ENCODE measurements around the gene GEMIN7. TPM values are rescaled to one million over a fixed set of nuclear protein-coding genes. Genes with fewer than 3 reads are reported as not detected.

The GEMIN7 gene
- total RNA-seq, 1 experiment from 2014 or later, result 23.5 TPM

DNA sequence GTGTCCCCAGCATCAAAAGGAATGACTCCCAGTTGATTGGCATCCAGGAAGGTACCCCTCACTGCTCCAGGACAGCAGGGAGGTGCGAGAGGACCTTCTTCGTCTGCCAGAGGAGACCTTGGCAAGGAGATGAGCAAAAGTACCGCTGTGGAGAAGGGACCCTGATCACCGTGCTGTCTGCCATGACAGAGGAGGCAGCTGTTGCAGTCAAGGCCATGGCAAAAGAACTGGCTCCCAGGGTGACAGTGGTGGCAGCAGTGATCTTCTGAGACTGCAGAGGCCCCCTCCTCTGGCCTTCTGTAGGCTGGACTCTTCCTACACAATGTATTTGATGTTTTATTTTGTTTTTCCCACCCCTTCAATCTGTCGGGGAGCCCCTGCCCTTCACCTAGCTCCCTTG, 49.7 kb downstream of the GEMIN7 start:
- no peak for DNase-seq (ENCODE audit: low spot score)

DNA sequence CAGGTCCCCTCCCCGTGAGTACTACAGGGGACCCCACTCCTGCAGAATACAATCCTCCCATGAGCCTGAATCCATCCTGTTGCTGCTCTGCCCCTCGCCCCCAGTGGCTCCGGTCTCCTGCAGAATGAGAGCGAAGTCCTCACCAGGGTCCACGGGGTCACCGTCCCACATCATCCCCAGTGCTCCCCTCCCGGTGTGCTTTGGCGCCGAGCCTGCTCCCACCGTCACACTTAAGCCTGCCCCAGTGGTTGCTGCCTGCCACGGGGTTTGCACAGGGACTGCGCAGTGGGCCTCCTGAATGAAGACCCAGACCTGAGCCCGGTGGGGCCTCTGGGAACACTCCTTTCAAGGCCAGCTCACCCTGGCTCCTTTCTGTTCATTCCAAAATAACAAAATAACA, 51.2 kb downstream of the GEMIN7 start:
- no peak for DNase-seq (ENCODE audit: low spot score)

DNA sequence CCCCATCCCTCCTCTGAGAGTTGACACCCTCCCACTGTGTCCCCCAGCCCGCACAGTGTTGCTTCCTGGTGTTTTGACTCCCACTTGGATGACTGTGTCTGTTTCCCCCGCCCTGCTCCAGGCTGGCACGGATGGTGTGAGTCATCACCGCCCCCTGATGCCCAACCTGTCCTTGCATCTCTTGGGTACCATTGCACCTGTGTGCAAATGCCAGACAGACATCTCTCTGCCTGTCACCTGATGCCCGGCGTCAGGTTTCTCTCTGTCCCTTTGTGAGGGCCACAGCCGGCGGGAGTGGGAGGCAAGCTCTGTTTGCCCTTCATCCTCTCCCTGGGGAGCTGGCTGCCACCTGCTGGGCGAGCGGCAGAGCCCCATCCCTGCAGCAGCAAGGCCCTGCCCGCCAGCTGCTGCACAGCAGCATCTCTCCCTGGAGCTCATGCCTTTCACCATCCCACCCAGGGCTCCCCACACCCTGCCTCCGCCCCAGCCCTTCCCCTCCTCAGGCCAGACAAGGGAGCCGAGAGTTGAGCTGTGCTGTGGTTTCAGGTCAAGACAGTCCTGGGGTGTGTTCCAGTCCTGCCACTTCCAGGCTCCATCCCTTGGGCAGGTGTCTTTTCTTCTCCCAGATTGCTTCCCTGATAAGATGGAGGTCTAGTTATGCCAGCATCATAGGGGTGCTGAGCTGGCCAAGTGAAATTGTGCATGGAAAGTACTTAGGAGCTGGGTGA, 52.0 kb downstream of the GEMIN7 start:
- no peak for DNase-seq (ENCODE audit: low spot score)

DNA sequence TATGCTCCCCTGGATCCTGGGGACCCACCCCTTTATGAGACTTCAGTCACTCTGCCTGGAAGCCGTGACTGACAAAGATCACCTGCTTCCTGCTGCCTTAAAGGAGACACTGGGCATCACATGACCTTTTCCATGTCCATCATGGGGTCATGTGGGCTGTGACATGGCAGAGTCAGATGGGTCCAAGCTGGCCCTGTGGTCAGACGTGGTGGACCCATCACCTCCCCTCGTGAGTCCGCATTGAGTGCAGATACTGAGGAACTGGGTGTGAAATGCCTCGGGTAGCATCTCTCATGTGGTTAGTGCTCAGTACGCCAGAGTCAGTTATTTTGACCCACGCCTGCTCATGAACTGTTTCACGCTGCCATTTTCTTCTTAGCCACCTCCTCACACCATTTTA, 54.6 kb downstream of the GEMIN7 start:
- no peak for DNase-seq (ENCODE audit: low spot score)

DNA sequence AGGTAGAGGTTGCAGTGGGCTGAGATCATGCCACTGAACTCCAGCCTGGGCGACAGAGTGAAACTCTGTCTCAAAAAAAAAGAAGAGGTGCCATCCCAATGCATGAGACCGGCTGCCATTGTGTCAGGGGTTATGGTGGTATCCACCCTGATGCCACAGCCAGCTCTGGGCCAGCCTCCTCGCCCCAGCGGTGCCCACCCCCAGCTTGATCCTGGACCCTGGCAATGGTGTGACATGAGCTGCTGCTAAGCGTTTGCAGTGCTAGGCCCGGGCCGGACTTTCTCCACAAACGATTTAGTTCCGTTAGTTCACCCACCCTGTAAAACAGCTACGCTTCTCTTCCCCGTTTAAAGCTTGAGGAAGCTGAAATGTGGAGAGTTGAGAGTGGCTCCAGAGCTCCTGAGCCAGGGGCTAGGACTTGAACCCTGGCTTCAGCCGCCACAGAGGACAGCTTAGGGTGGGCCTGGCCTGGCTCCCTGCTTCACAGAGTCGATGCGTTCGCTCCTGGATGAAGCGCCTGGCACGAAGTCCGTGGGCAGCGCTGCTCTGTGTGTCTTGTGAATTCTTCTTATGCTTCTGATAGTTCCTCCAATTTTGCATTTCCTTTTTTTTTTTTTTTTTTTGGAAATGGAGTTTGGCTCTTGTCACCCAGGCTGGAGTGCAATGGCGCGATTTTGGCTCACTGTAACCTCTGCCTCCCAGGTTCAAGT, 56.3 kb downstream of the GEMIN7 start:
- no peak for DNase-seq (ENCODE audit: low spot score)

DNA sequence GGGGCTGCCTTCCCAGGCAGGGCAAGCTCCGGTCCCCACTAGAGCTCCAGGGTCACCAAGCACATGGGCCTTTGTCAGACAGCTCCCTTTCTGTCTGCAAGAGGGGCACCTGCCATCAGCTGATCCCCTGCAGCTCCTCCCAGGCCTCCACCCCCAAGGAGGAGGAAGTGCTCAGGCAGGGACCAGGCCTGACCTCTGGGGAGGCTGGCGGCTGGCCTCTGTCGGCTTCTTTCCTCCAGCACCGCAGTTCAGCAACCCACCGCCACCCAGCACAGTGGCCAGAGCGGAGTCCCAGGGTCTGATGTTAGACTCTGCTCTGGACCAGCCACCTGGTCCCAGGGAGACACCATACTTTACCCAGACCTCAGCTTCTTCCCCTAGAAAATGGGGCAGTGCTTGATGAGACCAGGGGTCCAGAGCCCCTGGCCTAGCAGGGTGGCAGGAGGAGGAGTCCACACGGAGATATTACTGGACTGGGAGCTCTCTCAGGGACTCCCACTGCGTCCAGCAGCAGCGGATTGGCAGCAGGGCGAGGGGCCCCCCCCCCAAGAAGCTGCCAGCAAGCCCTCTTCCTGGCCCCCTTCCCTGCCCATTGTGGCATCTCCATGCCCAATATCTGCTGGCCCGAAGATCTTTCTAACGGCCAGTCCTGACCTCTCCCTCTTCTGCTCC, 57.6 kb downstream of the GEMIN7 start:
- no peak for DNase-seq (ENCODE audit: low spot score)

DNA sequence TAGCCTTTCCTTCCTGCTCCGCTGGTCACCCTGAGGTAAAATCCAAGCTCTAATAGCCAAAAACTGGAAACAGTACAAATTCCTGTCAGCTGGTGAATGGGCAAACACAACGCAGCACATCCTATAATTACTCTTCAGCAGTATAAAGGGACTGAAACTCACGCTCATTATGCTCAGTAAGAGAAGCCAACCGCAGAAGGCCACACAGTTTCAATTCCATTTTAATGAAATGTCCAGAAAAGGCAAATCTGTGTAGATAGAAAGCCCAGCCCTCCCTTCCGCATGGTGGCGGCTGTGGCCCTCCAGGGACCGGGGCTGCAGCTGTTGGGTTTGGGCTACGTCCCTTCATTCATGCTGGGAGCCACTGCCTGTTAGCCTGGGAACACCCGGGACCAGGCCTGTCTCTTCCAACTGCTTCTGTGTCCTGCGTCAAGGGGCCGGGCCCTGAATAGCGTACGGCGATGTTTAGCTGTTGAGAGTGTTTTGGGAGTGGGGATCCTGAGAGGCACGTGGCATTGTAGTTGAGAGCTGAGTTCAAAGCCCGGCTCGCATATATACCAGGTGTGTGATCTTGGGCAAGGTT, 58.2 kb downstream of the GEMIN7 start:
- DNase-seq (ENCODE audit: low spot score), result no peak

DNA sequence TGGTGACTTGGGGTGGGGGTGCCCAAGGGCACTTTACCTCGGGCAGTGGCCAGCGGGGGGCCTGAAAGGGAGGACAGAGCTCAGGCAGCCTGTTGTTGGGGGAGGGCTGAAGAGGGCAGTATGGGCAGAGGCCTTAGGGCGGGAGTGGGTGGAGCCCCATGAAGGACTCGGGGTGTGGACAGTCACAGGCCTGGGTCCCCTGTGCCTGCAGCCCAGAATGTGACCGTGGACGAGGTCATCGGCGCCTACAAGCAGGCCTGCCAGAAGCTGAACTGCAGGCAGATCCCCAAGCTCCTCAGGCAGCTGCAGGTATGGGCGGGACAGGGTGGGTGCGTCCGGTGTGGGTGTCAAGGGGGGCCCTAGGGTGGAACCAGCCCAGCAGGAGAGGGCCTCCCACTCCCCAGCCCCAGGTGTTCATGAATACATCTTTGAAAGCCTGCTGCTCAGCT, 59.3 kb downstream of the GEMIN7 start:
- no peak for DNase-seq (ENCODE audit: low spot score)

DNA sequence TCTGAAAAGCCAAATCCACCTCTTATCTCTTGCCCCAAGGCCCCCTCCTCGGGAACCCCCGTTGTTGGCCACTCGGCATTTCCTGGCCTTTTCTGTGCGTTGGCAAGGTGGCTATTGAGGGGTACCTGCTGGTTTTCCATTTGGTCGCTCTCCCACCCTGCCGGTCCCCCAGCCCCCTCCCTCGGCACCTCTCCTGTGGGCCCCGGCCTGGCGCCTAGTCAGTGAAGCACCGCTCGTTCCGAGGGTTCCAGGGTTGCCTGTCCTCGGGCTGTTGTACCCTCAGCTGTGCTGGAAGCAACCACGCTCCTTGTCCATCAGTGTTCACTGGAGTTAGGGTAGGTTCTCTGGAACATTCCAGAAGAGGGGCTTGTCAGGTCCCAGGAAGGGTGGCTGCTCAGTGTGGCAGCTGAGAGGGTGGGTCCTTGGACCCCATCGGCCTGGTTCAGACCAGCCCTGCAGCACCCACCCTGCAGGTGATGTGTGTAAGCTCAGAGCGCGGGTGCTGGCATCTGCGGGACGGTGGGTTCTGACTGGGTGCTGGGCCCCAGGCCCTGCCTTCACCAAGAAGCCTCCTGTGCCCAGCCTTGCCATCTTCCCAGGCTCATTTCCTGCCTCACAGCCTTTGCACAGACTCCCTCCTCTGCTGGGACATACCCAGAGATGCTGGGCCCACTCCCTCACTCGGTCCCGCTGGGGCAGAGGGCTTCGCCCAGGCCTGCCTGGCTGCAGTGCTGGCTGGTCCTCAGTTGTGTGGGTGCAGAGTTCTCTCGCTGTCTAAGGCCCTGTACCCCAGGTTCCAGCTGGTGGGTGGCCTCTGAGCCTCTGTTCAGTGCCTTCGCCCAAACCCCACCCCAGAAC, 60.5 kb downstream of the GEMIN7 start:
- no peak for DNase-seq (ENCODE audit: low spot score)

DNA sequence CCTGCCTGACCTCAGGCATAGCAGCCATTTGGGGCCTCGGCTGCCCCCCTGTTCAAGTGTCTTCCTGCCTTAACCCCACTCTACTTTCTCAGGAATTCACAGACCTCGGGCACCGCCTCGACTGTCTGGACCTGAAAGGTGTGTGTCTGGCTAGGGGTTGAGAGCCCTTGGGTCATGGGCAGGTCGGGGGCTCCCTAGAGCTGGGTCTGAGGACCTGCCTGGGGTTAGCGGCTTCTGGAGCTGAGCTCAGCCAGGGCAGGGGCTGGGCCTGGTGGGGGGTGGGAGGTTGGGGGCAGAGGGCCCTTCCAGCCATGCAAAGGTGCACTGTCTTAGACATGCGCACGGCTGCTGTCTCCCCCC, 61.1 kb downstream of the GEMIN7 start:
- no peak for DNase-seq (ENCODE audit: low spot score)

DNA sequence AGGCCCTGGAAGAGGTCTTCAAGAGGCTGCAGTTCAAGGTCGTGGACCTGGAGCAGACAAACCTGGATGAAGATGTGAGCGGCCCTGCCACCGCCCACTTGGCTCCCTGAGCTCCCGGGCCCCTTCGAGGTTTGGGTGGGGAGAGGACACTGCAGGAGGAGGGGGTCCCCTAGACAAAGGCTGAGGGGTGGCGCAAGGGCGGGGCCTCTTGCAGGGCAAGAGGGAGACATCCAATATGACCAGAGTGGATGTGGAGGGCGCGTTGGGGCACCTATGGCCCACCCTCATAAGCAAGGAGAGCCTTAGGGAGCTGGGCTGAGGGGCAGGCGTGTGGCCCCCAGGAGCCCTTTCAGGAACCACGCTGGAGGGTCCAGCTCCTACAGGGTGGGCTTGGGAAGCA, 61.5 kb downstream of the GEMIN7 start:
- no peak for DNase-seq (ENCODE audit: low spot score)

Other genes with a start within 250 kb of the GEMIN7 start
- gene NECTIN2, start 233.0 kb upstream of the GEMIN7 start, total RNA-seq (2014; rRNA removed; shearing (Covaris generic)), result 42.0 and 43.3 TPM in 2 replicates
- 59.0 and 68.6 TPM in 2 replicates for gene TOMM40, start 188.0 kb upstream of the GEMIN7 start, total RNA-seq (2014; rRNA removed; shearing (Covaris generic))
- gene APOE, start 173.5 kb upstream of the GEMIN7 start, total RNA-seq (2014; rRNA removed; shearing (Covaris generic)), result 0.33 and 0.75 TPM in 2 replicates
- gene APOC1, start 164.7 kb upstream of the GEMIN7 start, total RNA-seq (2014; rRNA removed; shearing (Covaris generic)), result not detected in 2 replicates
- gene APOC4, start 137.0 kb upstream of the GEMIN7 start, total RNA-seq (2014; rRNA removed; shearing (Covaris generic)), result not detected in 2 replicates
- gene APOC2, start 133.2 kb upstream of the GEMIN7 start, total RNA-seq (2014; rRNA removed; shearing (Covaris generic)), result not detected in 2 replicates
- gene CLPTM1, start 123.9 kb upstream of the GEMIN7 start, total RNA-seq (2014; rRNA removed; shearing (Covaris generic)), result 12.9 and 17.4 TPM in 2 replicates
- gene RELB, start 77.8 kb upstream of the GEMIN7 start, total RNA-seq (2014; rRNA removed; shearing (Covaris generic)), result 0.78 and 0.81 TPM in 2 replicates
- gene CLASRP, start 40.2 kb upstream of the GEMIN7 start, total RNA-seq (2014; rRNA removed; shearing (Covaris generic)), result 17.6 and 20.4 TPM in 2 replicates
- gene ZNF296, start 2.8 kb upstream of the GEMIN7 start, total RNA-seq (2014; rRNA removed; shearing (Covaris generic)), result not detected in 2 replicates
- 8.0 and 13.2 TPM in 2 replicates for gene PPP1R37, start 13.9 kb downstream of the GEMIN7 start, total RNA-seq (2014; rRNA removed; shearing (Covaris generic))
- 0.19 TPM in 1 of 2 replicates, not detected in the other for gene NKPD1, start 81.7 kb downstream of the GEMIN7 start, total RNA-seq (2014; rRNA removed; shearing (Covaris generic))
- gene TRAPPC6A, start 99.0 kb downstream of the GEMIN7 start, total RNA-seq (2014; rRNA removed; shearing (Covaris generic)), result 8.9 and 14.5 TPM in 2 replicates
- gene BLOC1S3, start 99.5 kb downstream of the GEMIN7 start, total RNA-seq (2014; rRNA removed; shearing (Covaris generic)), result 2.1 and 5.3 TPM in 2 replicates
- not detected in 2 replicates for gene EXOC3L2, start 166.1 kb downstream of the GEMIN7 start, total RNA-seq (2014; rRNA removed; shearing (Covaris generic))
- gene MARK4, start 172.0 kb downstream of the GEMIN7 start, total RNA-seq (2014; rRNA removed; shearing (Covaris generic)), result 3.7 and 5.0 TPM in 2 replicates
- gene CKM, start 243.6 kb downstream of the GEMIN7 start, total RNA-seq (2014; rRNA removed; shearing (Covaris generic)), result not detected in 2 replicates